GM18499 (cell line): ENCODE data around the gene RSPRY1.
A peak's percentile ranks its signal among the peaks of the same experiment; 100 is the strongest.

Experiments used
- ATAC-seq: cut with Tn5 transposase; IDR thresholded peaks from one replicate; pipeline ENCODE4 v1.9.1; 2021; ENCODE audit warnings: moderate number of reproducible peaks; ENCODE audit not compliant: insufficient read depth, unreplicated experiment

Gene RSPRY1

DNA sequence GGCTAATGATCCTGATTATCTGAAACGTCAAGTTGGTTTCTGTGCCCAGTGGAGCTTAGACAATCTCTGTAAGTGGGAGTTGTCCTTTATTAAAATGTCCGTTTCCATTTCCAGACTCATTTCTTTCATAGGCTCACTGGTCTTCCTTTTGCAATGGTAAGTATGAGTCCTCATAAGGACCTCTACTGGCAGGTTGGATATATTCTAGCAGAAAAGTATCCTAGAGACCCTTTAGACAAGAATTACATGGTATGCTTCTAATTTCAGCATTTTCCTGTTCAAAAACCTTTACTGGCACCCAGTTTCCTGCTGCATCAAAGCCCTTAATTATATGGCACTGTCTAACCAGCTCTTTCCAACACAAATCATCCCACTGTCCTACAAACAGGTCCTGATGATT, 30.8 kb downstream of the RSPRY1 start:
- no peak for ATAC-seq

DNA sequence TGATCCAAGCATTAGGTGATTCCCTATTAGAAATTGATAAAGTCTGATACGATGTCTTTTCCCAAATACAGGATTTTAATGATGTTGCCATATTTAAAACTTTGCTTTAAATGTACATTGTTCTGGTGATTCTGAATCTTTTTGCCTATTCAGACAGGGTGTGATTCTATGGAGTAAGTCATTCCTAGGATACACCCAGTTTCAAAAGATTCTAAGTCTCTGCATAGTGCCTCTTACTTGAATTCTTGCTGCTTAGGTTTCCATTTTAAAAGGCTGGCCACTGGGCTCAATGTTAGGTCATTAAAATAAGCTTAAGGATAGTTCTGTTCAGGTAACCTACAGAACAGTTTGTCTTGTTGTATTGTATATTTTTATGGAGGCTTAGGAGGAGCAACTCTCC, 36.9 kb downstream of the RSPRY1 start:
- ATAC-seq = no peak

DNA sequence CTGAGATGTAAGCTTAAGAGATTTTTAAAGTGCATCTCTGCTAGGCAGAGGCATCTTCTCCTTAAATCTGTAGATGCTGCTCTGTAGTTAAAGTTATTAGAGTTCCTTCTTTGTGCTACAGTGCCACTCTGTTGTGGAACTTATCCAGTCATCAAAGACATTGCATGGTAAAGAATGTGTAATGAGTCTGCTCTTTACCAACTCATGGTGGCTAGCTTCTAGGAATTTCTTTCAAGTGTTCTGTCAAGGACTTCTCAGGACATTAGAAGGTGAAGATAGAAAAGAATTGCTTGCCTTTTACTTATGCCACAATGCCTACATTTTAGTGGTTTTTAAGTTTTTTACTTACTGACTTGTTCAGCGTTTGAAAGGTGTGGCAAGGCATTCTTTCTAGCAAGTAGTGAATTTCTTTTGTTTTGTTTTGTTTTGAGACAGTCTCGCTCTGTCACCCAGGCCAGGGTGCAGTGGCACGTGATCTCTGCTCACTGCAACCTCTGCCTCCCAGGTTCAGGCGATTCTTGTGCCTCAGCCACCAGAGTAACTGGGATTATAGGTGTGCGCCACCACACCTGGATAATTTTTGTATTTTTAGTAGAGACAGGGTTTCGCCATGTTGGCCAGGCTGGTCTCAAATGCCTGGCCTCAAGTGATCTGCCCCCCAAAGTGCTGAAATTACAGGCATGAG, 38.7 kb downstream of the RSPRY1 start:
- no peak for ATAC-seq

DNA sequence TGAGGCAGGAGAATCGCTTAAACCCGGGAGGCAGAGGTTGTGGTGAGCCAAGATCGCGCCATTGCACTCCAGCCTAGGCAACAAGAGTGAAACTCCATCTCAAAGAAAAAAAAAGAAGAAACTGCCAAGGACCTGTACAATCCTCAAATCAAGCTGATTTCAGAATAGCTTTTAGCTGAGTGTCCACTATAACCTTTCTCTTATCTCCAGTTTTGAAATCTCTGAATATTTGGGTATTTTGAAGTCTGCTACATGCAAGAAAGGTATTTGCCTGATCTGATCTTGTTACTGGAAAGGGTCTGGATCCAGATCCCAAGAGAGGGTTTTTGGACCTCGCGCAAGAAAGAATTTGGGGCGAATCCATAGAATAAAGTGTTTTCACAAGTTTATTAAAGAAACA, 39.8 kb downstream of the RSPRY1 start:
- ATAC-seq = no peak

DNA sequence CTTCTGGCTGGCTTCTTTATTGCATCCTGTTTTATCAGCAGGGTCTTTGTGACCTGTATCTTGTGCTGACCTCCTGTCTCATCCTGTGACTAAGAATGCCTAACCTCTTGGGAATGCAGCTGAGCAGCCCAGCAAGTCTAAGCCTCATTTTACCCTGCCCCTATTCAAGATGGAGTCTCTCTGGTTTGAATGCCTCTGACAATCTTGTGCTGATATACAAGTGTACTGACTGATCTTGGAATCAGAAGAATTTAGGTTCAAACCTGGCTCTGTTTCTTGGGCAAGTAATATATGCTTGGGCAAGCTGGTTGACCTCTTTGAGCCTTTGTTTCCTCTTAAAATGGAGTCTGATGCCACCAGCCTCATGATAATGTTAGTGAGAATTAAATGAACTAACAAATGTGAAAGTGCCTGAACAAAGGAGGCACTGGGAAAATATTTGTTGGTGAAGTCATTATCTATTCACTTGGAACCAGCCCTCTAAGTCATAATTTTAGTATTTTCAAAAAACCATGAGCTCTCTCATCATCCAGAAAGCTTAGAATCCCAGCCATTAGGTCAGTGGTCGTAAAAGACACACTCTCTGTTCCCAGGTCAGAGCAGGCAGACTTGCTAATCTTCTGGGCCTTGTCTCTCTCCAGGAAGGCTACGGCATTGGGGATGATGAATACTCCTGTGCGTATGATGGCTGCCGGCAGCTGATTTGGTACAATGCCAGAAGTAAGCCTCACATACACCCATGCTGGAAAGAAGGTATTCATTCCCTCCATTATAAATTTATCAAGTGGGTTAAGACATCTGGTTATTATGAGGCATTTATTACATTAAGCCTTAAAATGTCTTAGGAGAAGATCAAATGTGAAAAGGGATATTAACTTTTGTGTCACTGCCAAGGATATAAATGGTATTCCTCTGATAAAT, 40.8 kb downstream of the RSPRY1 start:
- no peak for ATAC-seq

DNA sequence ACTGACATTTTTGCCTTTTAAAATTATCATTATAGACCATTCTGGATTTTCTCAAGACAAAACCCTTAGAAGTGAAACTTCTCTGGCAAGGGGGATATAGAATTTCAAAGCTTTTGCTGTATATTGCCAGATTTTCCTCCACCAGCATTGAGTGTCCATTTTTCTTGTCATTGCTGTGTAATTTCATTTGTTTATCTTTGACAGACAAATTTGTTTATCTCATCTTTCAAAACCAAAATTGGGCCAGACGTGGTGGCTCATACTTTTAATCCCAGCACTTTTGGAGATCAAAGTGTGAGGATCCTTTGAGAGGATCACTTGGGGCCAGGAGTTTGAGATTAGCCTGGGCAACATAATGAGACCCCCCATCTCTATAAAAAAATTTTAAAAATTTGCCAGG, 43.0 kb downstream of the RSPRY1 start:
- ATAC-seq = no peak

DNA sequence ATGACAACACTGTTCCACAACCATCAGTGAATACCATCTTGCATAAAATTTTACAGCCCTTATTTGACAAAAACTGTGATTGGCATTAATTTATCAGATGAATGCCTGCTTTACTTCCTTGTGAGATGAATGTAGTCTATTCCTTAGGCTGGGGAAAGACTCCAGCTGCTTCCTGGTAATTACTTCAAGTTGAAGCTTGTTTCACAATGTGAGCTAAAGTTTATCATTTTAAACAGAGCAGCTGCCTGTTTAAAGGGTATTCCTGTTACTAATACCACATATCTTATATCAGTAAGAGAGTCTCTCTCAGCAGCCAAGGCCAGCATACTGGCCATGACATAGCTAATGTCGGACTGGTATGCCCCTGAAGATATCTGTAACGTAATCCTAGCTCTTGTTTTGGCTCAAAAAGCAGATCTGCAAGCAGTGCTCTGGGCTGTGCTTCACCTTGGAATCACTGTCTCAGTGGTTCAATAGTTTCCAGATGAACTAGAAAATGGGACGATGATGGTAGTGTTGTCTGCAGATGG, 45.8 kb downstream of the RSPRY1 start:
- ATAC-seq = no peak

DNA sequence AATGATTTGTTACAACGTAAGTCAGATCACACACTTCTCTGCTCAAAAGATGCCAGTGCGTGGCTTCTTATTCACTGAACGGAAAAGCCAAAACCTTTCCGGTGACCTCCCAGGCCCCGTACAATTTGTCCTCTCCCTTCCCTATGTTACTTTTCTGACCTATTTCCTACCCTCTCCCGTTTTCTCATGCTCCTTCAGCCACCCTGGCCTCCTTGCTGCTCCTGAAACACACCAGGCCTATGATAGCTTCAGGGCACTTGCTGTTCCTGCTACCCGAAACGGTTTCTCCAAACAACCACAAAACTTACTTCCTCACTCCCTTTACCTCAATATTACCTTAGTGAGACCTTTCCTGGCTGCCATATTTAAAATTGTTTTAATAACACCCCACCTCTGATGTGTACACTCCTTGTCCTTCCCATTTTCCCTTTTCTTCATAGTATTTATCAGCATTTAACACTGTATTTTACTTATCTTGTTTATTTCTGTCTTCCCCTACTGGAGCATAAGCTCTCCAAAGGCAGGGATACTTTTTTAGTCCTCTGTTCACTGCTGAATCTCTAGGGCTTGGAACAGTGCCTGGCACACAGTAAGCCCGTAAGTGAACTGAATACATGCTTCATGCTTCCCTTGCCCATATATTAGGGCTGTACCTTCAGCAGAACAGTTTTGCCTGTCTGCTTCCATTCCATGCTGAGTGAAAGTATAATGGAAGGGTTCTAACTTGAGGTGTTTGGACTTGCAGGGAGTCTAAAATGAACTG, 48.0 kb downstream of the RSPRY1 start:
- ATAC-seq = no peak

DNA sequence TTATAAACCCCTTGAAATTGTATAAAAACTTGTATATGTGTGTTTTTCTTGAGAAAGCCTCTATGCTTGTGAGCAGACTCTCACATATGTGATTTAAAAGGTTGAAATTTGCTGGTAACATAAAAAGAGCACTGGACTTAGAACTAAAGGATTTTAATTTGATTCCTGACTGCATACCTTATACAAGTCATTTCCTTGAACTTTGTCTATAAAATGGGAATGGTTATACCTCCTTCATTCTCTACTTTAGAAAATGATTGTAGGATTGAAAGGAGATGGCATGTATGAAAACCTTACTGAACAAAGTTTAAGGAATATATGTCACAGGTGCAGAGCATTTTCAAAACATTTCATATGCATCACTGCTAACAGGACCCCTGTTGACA, 48.6 kb downstream of the RSPRY1 start:
- ATAC-seq = no peak

DNA sequence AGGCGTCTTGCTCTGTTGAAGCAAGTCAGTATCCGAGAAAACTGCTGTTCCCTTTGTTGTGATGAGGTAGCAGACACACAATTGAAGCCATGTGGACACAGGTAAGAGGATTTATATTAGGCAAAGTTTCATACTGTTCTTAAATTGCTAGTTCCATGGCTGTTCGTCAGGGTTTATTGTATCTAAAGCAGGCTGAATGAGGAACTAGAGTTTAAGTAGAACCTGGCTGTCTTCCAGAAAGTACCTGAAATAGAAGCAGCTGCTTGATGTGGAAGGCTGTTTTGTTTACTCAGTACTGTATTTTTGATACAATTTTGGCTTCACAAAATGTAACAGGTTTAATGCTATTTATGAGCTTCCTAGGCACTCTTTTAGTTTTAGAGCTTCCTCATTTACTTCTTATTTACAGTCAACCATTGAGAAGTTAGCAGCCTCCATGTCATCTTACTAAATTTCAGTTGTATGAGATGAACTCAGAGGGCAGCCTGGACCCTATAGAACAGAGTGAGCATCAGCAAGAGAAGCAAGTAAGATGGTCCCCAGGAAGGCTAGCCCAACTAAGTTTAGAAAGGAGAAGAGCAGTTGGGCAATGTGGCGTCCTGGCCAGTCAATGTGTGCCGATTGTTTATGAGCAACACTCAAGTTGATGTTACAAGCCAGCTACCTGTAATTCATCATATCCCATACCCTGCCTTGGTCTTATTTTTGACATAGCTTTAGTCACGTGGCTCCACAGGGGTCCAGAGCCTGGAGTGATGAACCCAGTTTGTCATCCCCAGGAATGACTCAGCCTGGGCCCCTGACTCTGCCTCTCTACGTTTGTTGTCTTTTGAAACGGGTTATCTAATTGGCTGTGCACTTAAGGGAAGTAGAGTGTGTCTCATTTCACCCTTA, 49.2 kb downstream of the RSPRY1 start:
- no peak for ATAC-seq

DNA sequence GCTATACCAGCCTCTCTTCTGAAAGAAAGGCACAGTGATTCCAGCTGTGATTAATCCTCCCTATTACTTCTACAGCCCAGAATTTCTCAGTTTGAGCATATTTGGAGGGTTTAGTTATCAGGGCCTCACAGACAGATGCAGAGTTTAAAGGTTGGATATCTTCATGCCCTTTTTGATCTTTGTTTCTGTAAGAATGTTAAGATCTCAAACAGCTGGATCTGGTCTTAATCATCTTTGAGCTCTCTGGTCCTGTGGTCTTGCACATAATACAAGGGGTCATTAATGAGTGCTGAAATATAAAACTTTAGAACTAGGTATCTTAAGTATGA, 49.9 kb downstream of the RSPRY1 start:
- ATAC-seq = no peak

DNA sequence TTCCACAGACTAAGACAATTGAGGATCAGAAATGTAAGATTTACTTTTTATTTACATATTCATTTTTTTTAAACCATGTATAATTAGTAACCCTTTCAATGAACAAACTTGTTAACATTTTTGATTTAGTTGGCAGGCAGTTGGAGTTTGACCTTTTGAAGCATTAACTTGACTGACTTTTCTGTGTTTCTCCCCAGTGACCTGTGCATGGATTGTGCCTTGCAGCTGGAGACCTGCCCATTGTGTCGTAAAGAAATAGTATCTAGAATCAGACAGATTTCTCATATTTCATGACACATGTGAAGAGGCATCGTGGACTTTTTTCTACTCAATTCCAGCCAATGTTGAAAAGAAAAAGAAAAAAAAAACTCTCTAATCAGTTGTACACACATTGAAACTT, 52.6 kb downstream of the RSPRY1 start:
- ATAC-seq = no peak

DNA sequence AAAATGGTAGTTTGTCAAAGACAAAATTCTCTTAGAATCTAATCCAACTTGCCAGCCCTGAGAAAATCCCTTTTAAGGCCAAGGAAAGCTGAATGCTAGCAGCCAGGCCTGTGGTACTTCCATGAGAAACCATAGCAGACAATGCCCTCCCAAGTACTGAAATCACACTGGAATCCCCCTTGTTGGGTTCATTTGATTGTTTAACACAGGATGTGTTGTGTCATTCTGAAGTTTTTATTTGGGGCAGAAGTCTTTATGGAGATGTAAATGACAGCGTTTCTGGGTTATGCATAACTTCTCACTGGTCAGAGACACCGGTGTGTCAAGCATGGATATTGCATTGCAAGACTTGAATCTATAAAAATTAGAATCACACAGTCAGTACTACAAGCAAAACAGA, 53.0 kb downstream of the RSPRY1 start:
- no peak for ATAC-seq

DNA sequence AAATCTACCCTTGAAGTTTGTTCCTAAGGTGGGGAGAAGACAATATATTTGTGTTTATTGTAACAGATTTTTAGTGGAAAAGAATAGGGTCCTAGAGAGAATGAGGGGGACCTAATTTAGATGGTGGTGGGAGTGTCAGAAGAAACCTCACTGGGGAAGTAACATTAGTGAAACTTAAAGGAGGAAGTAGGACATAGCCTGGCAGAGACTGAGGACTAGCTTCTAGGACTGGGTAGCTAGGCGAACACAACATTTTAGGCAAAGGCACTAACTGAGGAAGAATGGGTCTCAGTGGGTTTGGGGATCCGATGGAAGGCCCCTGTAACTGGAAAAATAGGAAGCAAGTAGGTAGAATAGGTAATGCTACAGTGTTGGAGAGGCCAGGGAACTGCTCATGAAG, 54.7 kb downstream of the RSPRY1 start:
- ATAC-seq = no peak

DNA sequence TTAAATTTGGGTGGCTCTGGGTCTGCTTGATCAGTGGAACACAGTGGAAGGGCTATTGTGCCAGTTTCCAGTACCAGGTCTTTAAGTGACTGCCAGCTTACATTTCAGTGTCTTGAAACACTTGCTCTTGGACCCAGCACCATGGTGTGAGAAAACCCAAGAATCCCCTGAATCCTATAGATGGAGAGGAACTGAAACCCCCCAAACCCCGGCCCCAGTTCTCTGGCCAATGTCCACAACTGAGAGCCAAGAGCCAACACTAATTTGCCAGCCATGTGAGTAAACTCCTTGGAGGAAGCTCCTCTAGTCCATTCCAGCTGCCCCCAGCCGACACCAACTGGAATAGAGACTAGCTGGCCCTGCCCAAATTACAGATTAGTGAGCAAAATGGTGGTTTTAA, 56.5 kb downstream of the RSPRY1 start:
- no peak for ATAC-seq

DNA sequence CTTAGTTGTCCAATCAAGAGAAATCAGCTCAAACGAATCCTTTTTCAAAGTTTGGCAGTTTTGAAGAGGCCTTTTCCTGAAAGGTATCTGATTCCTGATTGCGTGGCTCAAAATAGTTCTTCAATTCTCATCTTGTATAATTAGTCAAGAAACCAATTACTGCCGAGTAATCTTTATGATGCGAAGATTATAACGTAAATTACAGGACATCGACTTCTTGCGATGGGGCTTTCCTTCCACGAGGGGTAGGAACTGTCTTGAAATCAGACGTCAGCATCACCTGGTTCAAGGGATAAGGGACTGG, 58.3 kb downstream of the RSPRY1 start:
- no peak for ATAC-seq

DNA sequence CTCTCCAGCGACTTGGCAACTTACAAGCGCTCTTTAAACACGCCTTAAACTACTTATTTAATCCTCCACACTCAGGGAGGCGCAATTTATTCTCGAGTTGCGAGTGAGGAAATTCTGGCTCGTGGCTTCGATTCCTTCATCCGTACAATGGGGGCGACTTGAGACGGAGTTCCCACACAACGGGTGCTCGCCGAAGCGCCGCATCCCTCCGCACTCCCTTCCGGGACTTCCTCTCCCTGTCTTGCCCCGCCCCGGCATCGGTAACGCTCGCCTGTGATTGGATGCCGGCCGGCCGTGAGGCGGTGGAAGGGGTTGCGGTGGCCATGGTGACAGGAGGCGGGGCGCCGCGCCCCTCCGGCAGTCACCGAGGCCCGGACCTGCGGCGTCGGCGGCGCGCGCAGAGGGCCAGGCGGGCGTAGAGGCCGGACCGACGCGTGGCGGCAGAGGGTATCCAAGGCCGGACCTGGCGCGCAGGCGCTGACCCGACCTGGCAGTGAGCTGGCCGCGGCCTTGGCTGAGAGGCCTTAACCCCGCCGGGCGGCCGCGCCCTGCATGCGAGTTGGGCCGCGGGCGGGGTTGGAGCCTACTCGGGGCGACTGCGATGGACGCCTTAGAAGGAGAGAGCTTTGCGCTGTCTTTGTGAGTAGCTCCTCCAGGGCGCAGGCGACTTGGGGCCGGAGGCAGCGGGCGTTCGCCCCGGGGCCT, 58.8 kb downstream of the RSPRY1 start, which contains the start of gene ARL2BP:
TSS of gene ARL2BP (plus strand) at position 493 of the 705 bp plus-strand sequence. CDS start at position 602, 109 bp downstream.
- ATAC-seq = peak; percentile 73

DNA sequence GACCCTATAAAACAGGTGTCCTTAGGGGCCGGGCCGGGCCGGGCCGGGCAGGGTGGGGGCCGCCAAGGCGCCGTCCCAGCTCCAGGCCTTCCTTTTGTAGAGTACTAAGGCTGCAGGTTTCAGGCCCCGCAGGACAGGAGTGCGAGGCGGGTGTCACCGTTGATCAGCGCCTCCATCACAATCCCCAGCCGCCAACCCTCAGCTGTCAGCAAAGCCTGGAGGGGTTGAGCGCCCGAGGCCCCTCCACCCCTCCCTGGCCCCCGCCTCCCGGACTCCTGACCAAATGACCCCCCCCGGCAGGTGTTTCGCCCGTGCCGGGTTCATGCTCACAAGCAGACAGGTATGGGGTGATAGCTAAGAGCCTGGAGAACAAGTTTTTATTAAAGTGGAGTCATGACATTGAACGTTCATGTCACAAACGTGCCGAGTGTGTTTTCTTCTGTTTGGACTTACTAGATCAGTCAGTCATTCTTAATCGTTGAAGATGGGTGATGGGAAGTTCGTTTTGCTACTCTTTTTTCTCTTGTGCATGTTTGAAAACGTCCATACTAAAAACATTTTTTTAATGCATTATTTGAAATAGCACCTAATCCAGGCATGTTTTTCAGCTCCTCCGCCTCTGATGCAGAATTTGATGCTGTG, 59.5 kb downstream of the RSPRY1 start:
- no peak for ATAC-seq

DNA sequence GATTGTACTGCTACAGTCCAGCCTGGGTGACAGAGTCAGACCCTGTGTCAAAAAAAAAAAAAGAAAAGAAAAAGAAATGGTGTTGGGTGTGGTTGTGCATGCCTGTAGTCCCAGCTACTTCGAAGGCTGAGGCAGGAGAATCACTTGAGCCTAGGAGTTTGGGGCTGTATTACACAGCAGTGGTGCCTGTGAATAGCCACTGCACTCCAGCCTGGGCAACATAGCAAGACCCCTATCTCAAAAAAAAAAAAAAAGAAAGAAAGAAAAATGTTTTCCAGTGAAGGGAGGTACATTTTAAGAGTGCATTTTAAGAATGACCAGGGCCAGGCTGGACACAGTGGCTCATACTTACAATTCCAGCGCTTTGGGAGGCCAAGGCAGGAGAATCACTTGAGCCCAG, 65.2 kb downstream of the RSPRY1 start:
- ATAC-seq = no peak
